Smooth muscle cell of the brain vasculature (primary cell): ENCODE measurements around the gene KLHDC10.
"Not testable (repeated sequence)": the region's sequence is repeated elsewhere in the genome, so short reads cannot be mapped to it uniquely, and the experiment has no call there.

Experiments
- DNase-seq: peaks from one replicate; pipeline ENCODE4 v3.0.0-alpha.2; 2012; ENCODE audit warnings: low read depth, low spot score

KLHDC10 gene

GRCh38 chr7:130154501-130155317 lies 84.4 kb downstream of the KLHDC10 start:
- no peak for DNase-seq

GRCh38 chr7:130156140-130156539 lies 85.8 kb downstream of the KLHDC10 start:
- DNase-seq = no peak

- DNase-seq = no peak
Measured at GRCh38 chr7:130157700-130158099, 87.4 kb downstream of the KLHDC10 start.

GRCh38 chr7:130160023-130160422 lies 89.7 kb downstream of the KLHDC10 start:
- DNase-seq = no peak

GRCh38 chr7:130160455-130160854 lies 90.1 kb downstream of the KLHDC10 start:
- DNase-seq = no peak

- no peak for DNase-seq
Measured at GRCh38 chr7:130162196-130162595, 91.9 kb downstream of the KLHDC10 start.

- DNase-seq = no peak
Measured at GRCh38 chr7:130174237-130174959, 104.1 kb downstream of the KLHDC10 start.

GRCh38 chr7:130178251-130178650 lies 107.9 kb downstream of the KLHDC10 start:
- no peak for DNase-seq

GRCh38 chr7:130179631-130180030 lies 109.3 kb downstream of the KLHDC10 start:
- DNase-seq = no peak

- no peak for DNase-seq
Measured at GRCh38 chr7:130180571-130181262, 110.4 kb downstream of the KLHDC10 start.

GRCh38 chr7:130181263-130181605 lies 110.9 kb downstream of the KLHDC10 start:
- no peak for DNase-seq

GRCh38 chr7:130182990-130183389 lies 112.7 kb downstream of the KLHDC10 start:
- DNase-seq = no peak

- DNase-seq = not testable (repeated sequence)
Measured at GRCh38 chr7:130184349-130184748, 114.0 kb downstream of the KLHDC10 start.
